NB4 (cell line): ENCODE measurements around the gene ZMYND19.

Experiments used
- DNase-seq: peaks from one replicate; pipeline ENCODE4 v3.0.0; 2010; ENCODE audit warnings: low read depth
- H3K4me3 ChIP-seq: one replicate; pipeline ENCODE4 v1.5.1; 2011; ENCODE audit warnings: mild to moderate bottlenecking, low read depth, low read length, moderate library complexity
- CTCF ChIP-seq: IDR thresholded peaks from one replicate; pipeline ENCODE4 v1.5.1; 2012; ENCODE audit warnings: low read depth, low read length
- MAX ChIP-seq: IDR thresholded peaks from 2 replicates; pipeline ENCODE4 v1.6.1; 2011; ENCODE audit warnings: low read depth, low read length
- MYC ChIP-seq: IDR thresholded peaks from 2 replicates; pipeline ENCODE4 v1.6.1; 2011; ENCODE audit warnings: low read depth, low read length
- POLR2A ChIP-seq: IDR thresholded peaks from 2 replicates; pipeline ENCODE4 v1.6.1; 2011; ENCODE audit warnings: mild to moderate bottlenecking; ENCODE audit not compliant: insufficient read length; ENCODE audit errors: extremely low read depth

Gene ZMYND19

GRCh38 chr9:137547687-137548543, 42.4 kb downstream of the ZMYND19 start:
- DNase-seq, result no peak
- no peak overlapping the region for H3K4me3 ChIP-seq
- TF ChIP-seq MAX (no peak), POLR2A (no peak), MYC (no peak), CTCF (no peak)

GRCh38 chr9:137545123-137545522, 45.2 kb downstream of the ZMYND19 start:
- no peak overlapping the region for H3K4me3 ChIP-seq
- DNase-seq, result no peak
- TF ChIP-seq MYC (no peak), MAX (no peak), POLR2A (no peak), CTCF (no peak)

GRCh38 chr9:137544176-137544760, 46.0 kb downstream of the ZMYND19 start:
- no peak overlapping the region for H3K4me3 ChIP-seq
- TF ChIP-seq POLR2A (no peak), MAX (no peak), CTCF (no peak), MYC (no peak)
- DNase-seq, result no peak

- TF ChIP-seq MAX (no peak), CTCF (no peak), MYC (no peak), POLR2A (no peak)
- no peak overlapping the region for H3K4me3 ChIP-seq
- no peak for DNase-seq
Observed at GRCh38 chr9:137543237-137543963, 46.9 kb downstream of the ZMYND19 start.

GRCh38 chr9:137542486-137542885, 47.8 kb downstream of the ZMYND19 start:
- H3K4me3 ChIP-seq, result no peak overlapping the region
- no peak for TF ChIP-seq MAX
- TF ChIP-seq CTCF, result no peak
- no peak for TF ChIP-seq MYC
- TF ChIP-seq POLR2A, result no peak
- no peak for DNase-seq
